AG09319 (cell line): Measurements from ENCODE around the gene IBTK.
"Not testable (repeated sequence)": the region's sequence is repeated elsewhere in the genome, so short reads cannot be mapped to it uniquely, and the experiment has no call there.

Source experiments
- DNase-seq: peaks from one replicate; pipeline ENCODE4 v3.0.0-alpha.2; 2010; ENCODE audit warnings: low read depth; ENCODE audit errors: extremely low read depth
- CTCF ChIP-seq: IDR thresholded peaks from 2 replicates; pipeline ENCODE4 v1.5.1; 2011; ENCODE audit warnings: low read depth, mild to moderate bottlenecking, inconsistent platforms, low read length, moderate library complexity

The IBTK gene

DNA sequence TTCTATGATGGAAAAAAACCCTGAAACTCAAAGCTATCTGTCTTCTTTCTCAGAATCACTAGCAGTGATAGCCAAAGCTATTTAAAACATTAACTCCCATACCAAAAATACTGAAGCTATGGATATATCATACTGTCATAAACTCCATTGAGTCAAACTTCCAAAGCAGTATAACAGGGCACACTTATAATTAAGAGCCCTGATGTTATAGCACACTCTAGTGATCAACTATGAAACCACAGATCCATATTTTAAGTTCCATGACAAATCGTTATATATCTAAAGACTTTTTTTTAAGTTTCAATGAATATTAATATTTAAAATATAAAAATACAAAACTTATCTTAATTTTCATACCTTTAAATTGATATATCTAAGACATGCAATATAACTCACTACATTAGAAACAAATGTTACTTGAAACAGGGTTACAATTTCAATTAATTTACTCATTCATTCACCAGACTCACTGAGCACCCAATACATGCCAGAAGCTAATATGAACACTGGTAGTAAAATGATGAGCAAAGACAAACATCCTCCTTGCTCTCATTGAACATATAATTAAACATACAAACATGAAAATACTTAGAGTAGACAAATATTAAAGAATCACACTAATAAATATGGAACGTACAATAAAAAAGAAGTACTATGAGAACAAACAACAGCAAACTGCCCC lies 69.3 kb downstream of the IBTK start:
- DNase-seq = peak; percentile 12
- peak; percentile 62 for TF ChIP-seq CTCF

DNA sequence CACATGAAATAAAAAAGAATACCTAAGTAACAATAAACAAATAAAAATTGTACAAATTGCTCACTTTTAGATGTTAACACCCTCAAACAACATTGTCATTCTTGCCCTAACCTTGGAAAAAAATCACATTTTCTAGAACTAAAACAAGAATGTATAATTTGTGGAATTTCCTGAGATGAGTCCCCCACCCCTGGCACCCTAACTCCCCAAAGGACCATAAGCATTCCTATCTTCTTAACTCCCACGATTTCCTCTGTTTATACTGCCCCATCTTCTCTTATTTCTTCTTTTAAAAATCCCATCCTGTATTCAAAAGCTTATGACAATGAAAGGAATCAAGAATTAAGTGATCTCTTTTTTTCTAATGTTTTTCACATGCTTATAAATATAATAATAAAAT lies 70.9 kb downstream of the IBTK start:
- no peak for DNase-seq
- no peak for TF ChIP-seq CTCF

DNA sequence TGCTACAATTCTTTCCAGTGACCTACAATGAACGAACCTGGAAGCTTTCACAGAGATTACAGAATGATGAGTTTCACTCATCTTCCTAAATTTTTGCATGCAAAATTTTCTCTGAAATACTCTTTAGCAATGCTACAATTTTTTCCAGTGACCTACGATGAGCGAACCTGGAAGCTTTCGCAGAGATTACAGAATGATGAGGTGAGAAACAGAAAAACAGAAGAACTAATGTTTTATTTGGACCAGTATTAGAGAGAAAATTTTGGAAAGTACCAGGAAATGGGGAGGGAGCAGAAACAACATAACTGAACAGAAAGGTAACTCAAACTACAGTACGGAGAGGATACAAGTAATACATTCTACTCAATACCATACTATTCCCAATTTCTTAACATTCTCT lies 75.0 kb downstream of the IBTK start:
- TF ChIP-seq CTCF = no peak
- no peak for DNase-seq

- TF ChIP-seq CTCF = no peak
Observed at GRCh38 chr6:82169138-82169876, 78.2 kb downstream of the IBTK start.

DNA sequence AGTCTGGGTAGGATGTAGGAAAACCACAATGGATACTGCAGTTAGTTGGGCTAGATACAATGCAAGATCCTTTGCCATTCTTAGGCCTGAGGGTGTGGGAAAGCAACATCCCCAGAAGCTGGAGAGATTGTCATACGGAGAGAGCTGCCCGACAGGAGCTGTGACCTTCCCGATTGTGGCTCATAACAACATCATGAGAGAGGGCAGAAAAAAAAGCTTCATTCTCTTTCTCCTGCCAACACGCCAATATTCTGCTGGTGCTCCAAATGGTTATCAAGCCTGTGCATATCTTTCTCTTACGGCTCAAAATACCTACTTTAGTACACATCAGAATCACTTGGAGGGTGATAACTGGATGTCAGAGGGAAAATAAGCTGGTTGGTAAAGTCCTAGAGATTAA lies 81.1 kb downstream of the IBTK start:
- DNase-seq = no peak
- TF ChIP-seq CTCF = no peak

More at GRCh38 chr6:82169138-82169876, 78.2 kb downstream of the IBTK start:
- no peak for DNase-seq

DNA sequence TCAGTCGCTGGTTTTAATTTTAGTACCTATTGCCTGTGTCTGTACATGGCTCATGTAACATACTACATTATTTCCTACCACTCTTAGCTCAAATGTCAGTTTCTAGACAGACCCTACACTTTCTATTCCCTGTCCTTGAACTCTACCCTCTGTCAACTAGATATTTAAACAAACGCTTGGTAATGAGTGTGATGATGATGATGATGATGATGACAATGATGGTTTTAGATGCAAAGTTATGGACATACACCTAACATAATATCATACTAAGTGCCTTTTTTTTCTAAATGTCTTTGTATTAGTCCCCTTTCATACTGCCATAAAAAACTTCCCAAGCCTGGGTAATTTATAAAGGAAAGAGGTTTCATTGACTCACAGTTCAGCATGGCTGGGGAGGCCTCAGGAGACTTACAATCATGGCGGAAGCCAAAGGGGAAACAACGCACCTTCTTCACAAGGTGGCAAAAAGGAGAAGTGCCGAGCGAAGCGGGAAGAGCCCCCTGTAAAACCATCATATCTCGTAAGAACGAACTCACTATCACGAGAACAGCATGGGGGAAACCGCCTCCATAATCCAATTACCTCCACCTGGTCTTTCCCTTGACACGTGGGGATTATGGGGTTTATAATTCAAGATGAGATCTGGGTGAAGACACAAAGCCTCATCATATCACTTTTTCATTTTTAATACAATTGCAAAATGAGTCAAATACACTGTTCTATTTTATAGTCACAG lies 87.1 kb downstream of the IBTK start:
- no peak for DNase-seq
- no peak for TF ChIP-seq CTCF

GRCh38 chr6:82152786-82153185 lies 94.8 kb downstream of the IBTK start:
- DNase-seq = not testable (repeated sequence)

- DNase-seq = not testable (repeated sequence)
Observed at GRCh38 chr6:82151147-82151546, 96.4 kb downstream of the IBTK start.
